Measurements from ENCODE around the gene DKK3.

DKK3 gene

GRCh38 chr11:11966826-11967668 is 41.4 kb downstream of the DKK3 start:
- peak; percentile 68 for DNase-seq

- DNase-seq: no peak
These were observed 42.1 kb downstream of the DKK3 start for GRCh38 chr11:11966354-11966741.

DNA sequence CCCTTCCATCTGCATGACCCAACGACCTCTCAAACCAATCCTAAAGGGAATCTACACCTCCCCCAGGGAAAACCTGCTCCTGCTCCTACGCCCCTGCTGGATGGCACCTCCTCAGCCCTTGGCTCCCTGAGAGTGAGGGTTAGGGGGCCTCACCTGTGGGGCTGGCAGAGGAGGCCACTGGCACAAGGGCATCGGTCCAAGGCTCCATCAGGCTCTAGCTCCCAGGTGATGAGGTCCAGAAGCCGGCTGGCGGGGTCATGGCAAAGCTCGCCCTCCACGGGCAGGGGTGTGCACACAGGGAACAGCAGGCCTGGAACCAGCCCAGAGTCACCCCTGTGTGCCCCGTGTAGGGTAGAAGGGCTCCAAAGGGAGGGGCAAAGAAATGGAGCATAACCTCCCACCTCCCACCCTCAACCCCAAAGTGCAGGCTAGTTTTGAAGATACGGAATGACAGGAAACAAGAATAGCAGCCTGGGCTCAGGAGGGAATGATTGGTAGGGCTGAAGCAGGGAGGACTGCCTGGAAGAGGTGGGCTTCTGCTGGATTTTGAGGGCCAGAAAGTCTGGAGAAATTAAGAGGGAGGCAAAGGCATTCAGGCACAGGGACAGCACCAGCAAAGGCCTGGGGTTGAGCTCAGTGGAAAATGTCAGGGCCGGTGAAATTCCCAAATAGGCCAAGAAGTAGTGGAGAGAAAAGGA is 42.6 kb downstream of the DKK3 start:
- DNase-seq: no peak

GRCh38 chr11:11965192-11965591 is 43.2 kb downstream of the DKK3 start:
- DNase-seq: no peak

GRCh38 chr11:11964774-11965150 is 43.7 kb downstream of the DKK3 start:
- no peak for DNase-seq

DNA sequence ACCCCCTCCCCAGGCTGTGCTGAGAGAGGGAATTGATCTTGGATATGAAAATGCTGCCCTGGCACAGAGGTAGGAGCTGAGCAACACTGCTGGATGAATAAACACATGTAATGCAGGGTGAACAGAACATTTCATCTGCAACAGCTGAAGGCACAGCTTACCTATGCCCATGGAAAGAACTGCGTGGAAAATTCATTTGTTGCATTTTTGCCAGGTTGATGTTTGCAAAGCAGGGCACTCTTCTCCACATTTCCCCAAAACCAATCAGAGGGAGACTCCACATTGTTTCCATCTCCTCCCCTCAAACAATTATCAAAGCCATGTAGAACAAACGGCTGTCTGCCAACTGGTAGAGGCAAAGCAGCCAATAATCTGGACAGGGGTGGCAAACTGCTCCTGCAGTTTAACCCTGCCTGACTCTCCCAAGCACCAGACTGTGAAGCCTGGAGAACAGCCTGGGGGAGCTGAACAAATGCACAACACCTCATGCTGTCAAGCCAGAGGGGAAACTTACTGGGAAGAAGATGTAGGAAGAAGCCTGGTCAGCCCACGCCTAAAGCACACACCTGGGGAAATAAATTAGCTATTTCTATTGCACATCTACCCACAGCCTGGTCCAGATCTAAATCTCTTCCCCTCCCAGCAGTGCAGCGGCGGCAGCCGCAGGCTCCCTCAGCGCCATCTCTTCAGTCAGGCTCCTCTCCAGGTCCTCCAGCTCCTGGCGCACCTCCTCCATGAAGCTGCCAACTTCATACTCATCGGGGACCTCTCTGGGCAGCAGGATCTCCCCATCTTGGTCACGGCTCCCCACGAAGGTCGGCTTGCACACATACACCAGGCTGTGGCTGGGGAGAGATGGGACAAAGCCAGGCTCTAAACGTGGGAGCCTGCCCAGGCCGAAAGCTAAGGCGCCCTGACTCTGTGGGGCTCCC is 44.3 kb downstream of the DKK3 start:
- no peak for DNase-seq

- no peak for DNase-seq
These were observed 45.4 kb downstream of the DKK3 start for GRCh38 chr11:11963067-11963466.

DNA sequence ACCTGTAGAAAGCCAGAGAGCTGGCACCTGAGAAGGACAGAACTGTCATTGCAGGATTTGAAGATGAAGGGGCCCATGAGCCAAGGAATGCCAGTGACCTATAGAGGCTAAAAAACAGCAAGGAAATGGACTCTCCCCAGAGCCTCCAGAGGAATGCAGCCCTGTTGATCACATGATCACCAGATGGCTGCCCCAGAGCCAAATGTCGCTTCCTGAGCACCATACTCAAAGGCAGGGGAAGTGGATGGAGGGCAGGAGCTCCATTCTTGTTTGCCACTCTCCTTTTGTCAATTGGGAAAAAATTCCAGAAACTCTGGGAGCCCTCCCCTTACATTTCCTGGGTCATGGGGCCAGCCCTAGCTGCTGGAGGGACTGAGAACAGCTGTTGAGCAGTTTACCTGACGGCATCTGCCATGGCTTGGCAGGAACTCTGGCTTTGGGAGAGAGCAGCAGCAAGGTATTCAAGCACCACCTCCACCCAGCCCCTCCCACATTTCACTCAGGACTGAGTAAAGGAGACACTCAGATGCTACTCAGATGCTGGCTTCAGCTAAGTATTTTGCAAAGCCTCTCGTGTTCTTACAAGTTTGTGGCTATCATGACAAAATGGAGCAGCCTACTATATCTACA is 46.9 kb downstream of the DKK3 start:
- DNase-seq: no peak

DNA sequence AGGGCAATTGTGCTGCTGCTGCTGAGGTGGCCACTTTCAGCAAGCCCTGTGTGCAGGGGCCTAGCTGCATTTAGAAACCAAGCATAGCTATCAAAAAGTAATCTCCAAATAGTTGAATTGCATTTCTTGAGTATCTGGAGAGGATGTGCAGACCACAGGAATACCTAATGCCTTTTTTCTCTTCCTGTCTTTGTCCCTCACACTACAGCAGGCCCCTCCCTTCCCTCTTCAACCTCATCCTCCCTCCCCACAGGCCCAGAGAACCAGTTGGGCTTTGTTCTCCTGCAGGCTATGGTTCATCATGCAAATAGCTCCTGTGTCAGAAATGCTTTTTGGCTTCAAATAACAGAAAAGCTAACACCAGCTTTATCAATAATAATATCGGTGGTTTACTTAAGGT is 47.7 kb downstream of the DKK3 start:
- peak; percentile 42 for DNase-seq

DNA sequence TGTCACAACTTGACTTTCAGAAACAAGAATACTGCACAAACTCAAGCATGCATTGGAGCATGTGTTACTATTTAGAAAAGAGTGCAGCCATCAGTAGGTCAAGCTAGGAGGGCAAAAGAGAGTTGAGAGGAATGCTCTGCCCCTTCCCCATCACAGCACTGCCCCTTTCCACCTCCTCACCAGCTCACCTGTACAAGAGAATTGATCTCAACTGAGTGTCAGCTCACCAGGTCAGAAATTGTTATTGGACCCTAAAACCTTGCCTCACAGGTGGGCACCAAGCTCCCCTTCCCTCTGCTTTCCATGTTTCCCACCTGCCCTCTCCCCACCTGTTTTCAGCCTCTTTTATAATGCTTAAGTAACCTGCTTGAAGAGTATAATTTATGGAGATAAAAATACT is 48.8 kb downstream of the DKK3 start:
- DNase-seq: no peak

GRCh38 chr11:11958403-11959231 is 49.8 kb downstream of the DKK3 start:
- DNase-seq: no peak

DNA sequence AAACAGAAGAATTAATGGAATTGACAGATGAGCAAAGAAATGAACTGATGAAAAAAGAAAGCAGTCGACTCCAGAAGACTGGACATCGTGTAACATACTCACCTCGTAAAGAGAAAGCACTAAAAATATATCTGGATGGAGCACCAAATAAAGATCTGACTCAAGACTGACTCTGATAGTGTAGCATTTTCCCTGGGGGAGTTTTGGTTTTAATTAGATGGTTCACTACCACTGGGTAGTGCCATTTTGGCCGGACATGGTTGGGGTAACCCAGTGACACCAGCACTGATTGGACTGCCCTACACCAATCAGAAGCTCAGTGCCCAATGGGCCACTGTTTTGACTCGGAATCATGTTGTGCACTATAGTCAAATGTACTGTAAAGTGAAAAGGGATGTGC is 52.4 kb downstream of the DKK3 start:
- DNase-seq: no peak

DNA sequence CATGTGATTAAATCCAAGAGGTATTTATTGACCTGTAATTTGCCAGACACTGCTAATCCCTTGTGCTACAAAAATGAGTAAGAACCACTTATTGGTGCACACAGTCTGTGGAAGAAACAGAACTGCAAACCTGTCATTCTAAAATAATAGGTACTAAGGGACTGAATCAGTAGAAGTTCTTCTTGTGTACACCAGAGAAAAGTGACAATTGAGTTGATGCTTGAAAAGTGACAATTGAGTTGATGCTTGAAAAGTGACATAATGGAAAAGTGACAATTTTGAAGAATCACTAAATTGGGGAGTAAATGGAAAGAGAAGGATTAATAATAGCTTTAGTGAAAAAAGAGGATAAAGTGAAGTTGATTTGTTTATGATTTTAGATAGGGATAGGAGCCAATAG is 56.4 kb downstream of the DKK3 start:
- no peak for DNase-seq

DNA sequence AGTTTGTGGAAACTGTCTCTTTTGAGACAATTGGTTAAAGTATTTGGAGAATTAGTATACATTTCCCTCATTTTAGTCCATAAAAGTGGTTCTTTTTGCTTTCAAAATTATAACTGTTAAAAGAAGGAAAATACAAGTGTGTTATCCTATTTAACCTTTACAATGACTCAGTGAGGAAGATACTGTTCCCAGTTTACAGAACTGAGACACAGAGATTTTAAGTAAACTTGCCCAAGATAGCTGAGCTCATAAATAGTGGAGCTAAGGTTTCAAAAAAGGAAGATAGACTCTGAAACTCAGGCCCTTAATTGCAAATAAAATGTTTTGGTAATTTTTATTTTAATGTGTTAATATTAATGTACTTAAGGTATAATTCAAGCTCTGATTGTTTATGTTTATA is 58.9 kb downstream of the DKK3 start:
- no peak for DNase-seq

- no peak for DNase-seq
These were observed 60.0 kb downstream of the DKK3 start for GRCh38 chr11:11948242-11948947.

GRCh38 chr11:11947825-11948224 is 60.6 kb downstream of the DKK3 start:
- DNase-seq: no peak

DNA sequence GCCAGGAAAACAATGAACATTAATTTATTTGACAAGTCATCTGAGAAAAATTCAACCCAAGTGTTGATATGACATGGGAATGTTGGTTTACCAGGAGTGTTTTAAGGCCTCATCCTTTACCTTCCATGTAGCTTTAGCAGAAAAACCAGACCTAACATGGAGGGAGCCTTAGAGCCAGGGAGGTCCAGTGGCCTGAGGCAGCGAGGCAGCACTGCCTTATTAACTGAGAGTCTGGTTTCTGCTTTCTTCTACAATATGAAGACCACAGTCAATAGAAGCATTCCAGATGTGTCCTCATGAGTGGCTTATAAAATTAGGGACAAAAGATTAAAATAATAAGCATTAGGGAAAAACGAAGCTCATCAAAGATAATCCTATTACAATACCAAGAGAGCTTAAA is 61.5 kb downstream of the DKK3 start:
- DNase-seq: no peak

DNA sequence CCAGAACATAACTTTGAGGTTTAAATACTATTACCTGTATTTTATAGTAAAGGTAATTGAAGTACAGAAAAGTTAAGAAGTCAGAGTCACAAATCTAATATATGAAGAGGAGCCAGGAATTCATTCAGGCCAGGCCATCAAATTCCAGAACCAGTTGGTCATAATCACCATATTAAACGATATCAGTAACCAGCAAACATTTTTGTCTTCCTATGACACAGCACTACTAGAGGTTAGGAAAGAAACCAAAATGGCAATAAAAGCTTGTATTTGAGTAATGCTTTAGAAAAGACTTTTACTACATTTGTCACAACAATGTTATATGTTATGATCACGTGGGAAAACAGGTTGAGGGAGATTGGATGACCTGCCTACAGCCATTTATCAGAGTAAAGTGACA is 62.2 kb downstream of the DKK3 start:
- DNase-seq: no peak

GRCh38 chr11:11944444-11944843 is 64.0 kb downstream of the DKK3 start:
- DNase-seq: no peak

- DNase-seq: no peak
These were observed 65.8 kb downstream of the DKK3 start for GRCh38 chr11:11942668-11943067.

- no peak for DNase-seq
These were observed 67.9 kb downstream of the DKK3 start for GRCh38 chr11:11940551-11940950.
